HepG2 (cell line): ENCODE results near the gene STRN3. TPM values are rescaled to one million over a fixed set of nuclear protein-coding genes. Genes with fewer than 3 reads are reported as not detected.
A peak's percentile ranks its signal among the peaks of the same experiment; 100 is the strongest.

Experiments
- FIP1L1 ChIP-seq: fragments of 200-400 bp; formaldehyde crosslinking; IDR thresholded peaks from 2 replicates; pipeline ENCODE4 v1.6.1; 2018; ENCODE audit warnings: low read depth, mild to moderate bottlenecking, low read length, moderate library complexity, borderline replicate concordance; ENCODE audit not compliant: insufficient read depth
- FOSL2 ChIP-seq: sonication (generic); formaldehyde crosslinking; IDR thresholded peaks from 2 replicates; pipeline ENCODE4 v1.4.0; 2020; ENCODE audit warnings: missing genetic modification reagents
- FOXO1 ChIP-seq: sonication (generic); formaldehyde crosslinking; IDR thresholded peaks from 2 replicates; pipeline ENCODE4 v1.4.0; 2020; ENCODE audit warnings: missing genetic modification reagents
- HHEX ChIP-seq: IDR thresholded peaks from 2 replicates; pipeline ENCODE4 v1.6.1; 2016; ENCODE audit warnings: control low read depth
- KDM1A ChIP-seq: IDR thresholded peaks from 2 replicates; pipeline ENCODE4 v1.6.1; 2016; ENCODE audit warnings: missing compliant biosample characterization
- KLF9 ChIP-seq: IDR thresholded peaks from 2 replicates; pipeline ENCODE4 v1.6.1; 2016; ENCODE audit warnings: low read depth
- MAX ChIP-seq: IDR thresholded peaks from 2 replicates; pipeline ENCODE4 v1.6.1; 2012; ENCODE audit warnings: inconsistent platforms
- MYC ChIP-seq: sonication (generic); formaldehyde crosslinking; IDR thresholded peaks from 2 replicates; pipeline ENCODE4 v1.9.0; 2021; ENCODE audit warnings: missing genetic modification reagents, borderline replicate concordance
- MYNN ChIP-seq: sonication (generic); formaldehyde crosslinking; IDR thresholded peaks from 2 replicates; pipeline ENCODE4 v1.4.0; 2020; ENCODE audit warnings: mild to moderate bottlenecking, low read depth, missing genetic modification reagents
- MZF1 ChIP-seq: sonication (generic); formaldehyde crosslinking; IDR thresholded peaks from 2 replicates; pipeline ENCODE4 v1.8.1; 2023; ENCODE audit warnings: mild to moderate bottlenecking, missing genetic modification reagents, borderline replicate concordance
- NCOA2 ChIP-seq: sonication (generic); formaldehyde crosslinking; IDR thresholded peaks from 2 replicates; pipeline ENCODE4 v1.8.0; 2022; ENCODE audit warnings: inconsistent platforms
- PHB2 ChIP-seq: fragments of 450-650 bp; IDR thresholded peaks from 2 replicates; pipeline ENCODE4 v1.6.1; 2018; ENCODE audit not compliant: partially characterized antibody
- POGZ ChIP-seq: sonication (generic); formaldehyde crosslinking; IDR thresholded peaks from 2 replicates; pipeline ENCODE4 v1.4.0; 2020; ENCODE audit warnings: mild to moderate bottlenecking, missing genetic modification reagents
- SALL1 ChIP-seq: sonication (generic); formaldehyde crosslinking; IDR thresholded peaks from 2 replicates; pipeline ENCODE4 v1.8.0; 2022; ENCODE audit warnings: mild to moderate bottlenecking, missing genetic modification reagents
- SNAPC2 ChIP-seq: sonication (generic); formaldehyde crosslinking; IDR thresholded peaks from 2 replicates; pipeline ENCODE4 v1.8.1; 2022; ENCODE audit warnings: mild to moderate bottlenecking, missing genetic modification reagents
- SRSF9 ChIP-seq: fragments of 200-400 bp; formaldehyde crosslinking; IDR thresholded peaks from 2 replicates; pipeline ENCODE4 v1.6.1; 2018; ENCODE audit warnings: borderline replicate concordance, mild to moderate bottlenecking, low read depth, low read length; ENCODE audit not compliant: insufficient read depth, poor library complexity, severe bottlenecking
- TBX3 ChIP-seq: fragments of 450-650 bp; IDR thresholded peaks from 2 replicates; pipeline ENCODE4 v1.6.1; 2017; ENCODE audit warnings: antibody characterized with exemption, mild to moderate bottlenecking, inconsistent platforms, borderline replicate concordance
- TFDP2 ChIP-seq: sonication (generic); formaldehyde crosslinking; IDR thresholded peaks from 2 replicates; pipeline ENCODE4 v1.4.0; 2020; ENCODE audit warnings: missing genetic modification reagents
- THAP9 ChIP-seq: sonication (generic); formaldehyde crosslinking; IDR thresholded peaks from 2 replicates; pipeline ENCODE4; 2020; ENCODE audit warnings: missing genetic modification reagents, mild to moderate bottlenecking, borderline replicate concordance
- ZBTB8A ChIP-seq: sonication (generic); formaldehyde crosslinking; IDR thresholded peaks from 2 replicates; pipeline ENCODE4 v1.4.0; 2020; ENCODE audit warnings: mild to moderate bottlenecking, low read depth, missing genetic modification reagents, borderline replicate concordance
- ZNF350 ChIP-seq: sonication (generic); formaldehyde crosslinking; IDR thresholded peaks from 2 replicates; pipeline ENCODE4 v1.4.0; 2020; ENCODE audit warnings: mild to moderate bottlenecking, low read depth, missing genetic modification reagents, borderline replicate concordance
- ZNF740 ChIP-seq: sonication (generic); formaldehyde crosslinking; IDR thresholded peaks from 2 replicates; pipeline ENCODE4 v1.4.0; 2020; ENCODE audit warnings: missing genetic modification reagents
- ZNF883 ChIP-seq: sonication (generic); formaldehyde crosslinking; IDR thresholded peaks from 2 replicates; pipeline ENCODE4 v1.5.1; 2020; ENCODE audit warnings: mild to moderate bottlenecking, missing genetic modification reagents; ENCODE audit errors: not compliant biosample characterization
- polyA plus RNA-seq, 8 experiments: library from polyadenylated mRNA; depleted of rRNA in 3 of 8; stranded (reverse) in 7 of 8; unstranded in 1 of 8; fragments of >200 nt; fragmentation: Illumina TruSeq in 4 of 8; extraction: Trizol in 4 of 8; gene quantifications; 2 replicates each; pipeline versions ENCODE4 v1.2.1 to v1.2.3, GENCODE V29; 2011 to 2016; ENCODE audit warnings: low read depth in 4 of 8, missing spikeins in 1 of 8, mixed read lengths in 1 of 8; ENCODE audit not compliant: insufficient read depth in 1 of 8
- total RNA-seq, 5 experiments: library from RNA; depleted of rRNA; stranded (reverse); fragments of >200 nt; fragmentation: Illumina TruSeq; extraction: Trizol; gene quantifications; 2 replicates each; pipeline ENCODE4 v1.2.3, GENCODE V29; 2016; ENCODE audit warnings: low read depth in 1 of 5
- TF ChIP-seq, protein P1 (sequence below): sonication (generic); formaldehyde crosslinking; IDR thresholded peaks from 2 replicates; pipeline ENCODE4 v1.9.0; 2022; ENCODE audit warnings: low read depth, missing genetic modification reagents

The STRN3 gene
- total and polyA plus RNA-seq, 2 of the 13 experiments (the other 11 are each of a cell fraction or from before 2014, with no cell fraction given) = 49.4 to 123 TPM

DNA sequence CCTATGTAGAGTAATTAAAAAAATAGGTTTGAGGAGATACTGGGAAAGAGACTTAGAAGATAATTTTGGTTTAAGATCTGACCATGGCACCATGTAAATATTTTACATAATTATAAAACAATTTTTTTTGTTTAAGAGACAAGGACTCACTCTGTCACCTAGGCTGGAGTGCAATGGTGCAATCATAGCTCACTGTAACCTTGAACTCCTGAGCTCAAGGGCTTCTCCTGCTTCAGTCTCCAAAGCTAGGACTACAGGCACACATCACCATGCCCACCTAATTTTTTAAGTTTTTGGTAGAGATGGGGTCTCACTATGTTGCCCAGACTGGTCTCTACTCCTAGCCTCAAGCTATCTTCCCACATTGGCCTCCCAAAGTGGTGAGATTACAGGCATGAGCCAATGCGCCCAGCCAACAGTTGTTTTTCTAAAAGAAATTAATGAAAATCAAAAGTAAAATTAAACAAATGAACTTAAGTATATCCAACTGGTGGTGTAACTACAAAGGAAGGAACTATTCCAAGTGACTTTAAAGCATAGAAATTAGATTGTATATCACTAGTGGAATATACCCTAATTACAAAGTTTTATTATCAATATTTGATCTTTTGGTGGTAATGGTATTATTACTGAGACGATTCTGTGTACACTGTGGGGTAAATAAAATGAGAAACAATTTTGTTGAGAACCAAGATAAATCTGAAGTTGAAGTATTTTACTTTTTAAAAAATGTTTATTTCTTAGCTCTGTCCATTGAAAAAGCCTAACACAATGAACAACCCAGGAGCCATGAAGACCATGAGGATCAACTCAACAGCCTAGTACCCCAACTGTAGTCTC is 122.7 kb downstream of the STRN3 start (continued):
- TF ChIP-seq THAP9 (CRISPR knock-in tag) (no peak), FOXO1 (CRISPR knock-in tag) (no peak), FOSL2 (peak; percentile 58; the same call in 1 of the 2 replicates), MAX (no peak), NCOA2 (CRISPR knock-in tag) (peak; percentile 52; the same call in 1 of the 2 replicates), SALL1 (no peak; the same call in 1 of the 2 replicates), TFDP2 (no peak), ZNF350 (CRISPR knock-in tag) (no peak), KLF9 (no peak), PHB2 (no peak), HHEX (CRISPR knock-in tag) (peak; percentile 27; the same call in 1 of the 2 replicates), POGZ (CRISPR knock-in tag) (peak; percentile 59), TBX3 (no peak), ZNF883 (CRISPR knock-in tag) (no peak), SRSF9 (no peak), KDM1A (CRISPR knock-in tag) (0 out of 2 replicates have a peak, but pooled peaks have one; percentile 18), ZBTB8A (CRISPR knock-in tag) (0 out of 2 replicates have a peak, but pooled peaks have one; percentile 56), SNAPC2 (CRISPR knock-in tag) (no peak), MZF1 (CRISPR knock-in tag) (no peak), FIP1L1 (no peak), MYC (no peak), MYNN (CRISPR knock-in tag) (no peak), ZNF740 (CRISPR knock-in tag) (no peak)
- TF ChIP-seq, protein P1, sequence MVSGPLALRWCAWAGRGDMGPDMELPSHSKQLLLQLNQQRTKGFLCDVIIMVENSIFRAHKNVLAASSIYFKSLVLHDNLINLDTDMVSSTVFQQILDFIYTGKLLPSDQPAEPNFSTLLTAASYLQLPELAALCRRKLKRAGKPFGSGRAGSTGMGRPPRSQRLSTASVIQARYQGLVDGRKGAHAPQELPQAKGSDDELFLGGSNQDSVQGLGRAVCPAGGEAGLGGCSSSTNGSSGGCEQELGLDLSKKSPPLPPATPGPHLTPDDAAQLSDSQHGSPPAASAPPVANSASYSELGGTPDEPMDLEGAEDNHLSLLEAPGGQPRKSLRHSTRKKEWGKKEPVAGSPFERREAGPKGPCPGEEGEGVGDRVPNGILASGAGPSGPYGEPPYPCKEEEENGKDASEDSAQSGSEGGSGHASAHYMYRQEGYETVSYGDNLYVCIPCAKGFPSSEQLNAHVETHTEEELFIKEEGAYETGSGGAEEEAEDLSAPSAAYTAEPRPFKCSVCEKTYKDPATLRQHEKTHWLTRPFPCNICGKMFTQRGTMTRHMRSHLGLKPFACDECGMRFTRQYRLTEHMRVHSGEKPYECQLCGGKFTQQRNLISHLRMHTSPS (CRISPR knock-in tag) = no peak
